NCI-H187 (cell line): ENCODE measurements around the gene PAM16.

Experiments
- DNase-seq, 2 experiments: peaks; one replicate each; lab custom pipeline; 2025; lab: John Stamatoyannopoulos, UW

PAM16 gene

DNA sequence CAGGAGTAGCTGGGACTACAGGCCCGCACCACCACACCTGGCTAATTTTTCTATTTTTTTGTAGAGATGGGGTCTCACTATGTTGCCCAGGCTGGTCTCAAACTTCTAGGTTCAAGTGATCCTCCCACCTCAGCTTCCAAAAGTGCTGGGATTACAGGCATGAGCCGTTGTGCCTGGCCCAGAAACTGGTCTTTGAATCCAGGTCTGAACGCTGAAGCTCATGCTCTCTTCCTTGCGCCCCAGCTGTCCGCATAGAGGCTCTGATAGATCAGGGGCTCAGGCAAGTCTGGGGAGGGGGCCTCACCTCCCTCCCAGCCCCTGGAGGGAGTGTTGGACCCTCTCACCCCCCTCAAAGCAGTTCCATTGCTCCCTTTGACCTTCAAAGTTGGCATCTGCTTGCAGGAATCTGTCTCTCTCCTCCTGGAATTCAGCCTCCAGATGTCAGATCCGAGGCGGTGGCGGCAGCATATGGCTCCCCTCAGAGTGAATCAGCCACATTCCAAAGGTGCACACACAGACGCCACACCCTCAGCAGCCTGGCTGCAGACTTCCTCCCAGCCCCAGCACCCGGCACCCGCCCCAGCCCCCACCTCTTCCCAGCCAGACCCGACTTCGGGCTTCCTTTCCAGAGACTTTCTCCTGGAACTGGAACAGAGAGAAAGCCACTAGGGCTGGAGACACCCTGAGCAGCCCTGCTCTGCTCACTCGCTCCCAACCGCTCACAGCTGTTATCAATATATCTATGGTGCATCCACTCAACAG is 52.2 kb downstream of the PAM16 start:
- DNase-seq: no peak

GRCh38 chr16:4297480-4297879 is 53.6 kb downstream of the PAM16 start:
- DNase-seq: no peak

DNA sequence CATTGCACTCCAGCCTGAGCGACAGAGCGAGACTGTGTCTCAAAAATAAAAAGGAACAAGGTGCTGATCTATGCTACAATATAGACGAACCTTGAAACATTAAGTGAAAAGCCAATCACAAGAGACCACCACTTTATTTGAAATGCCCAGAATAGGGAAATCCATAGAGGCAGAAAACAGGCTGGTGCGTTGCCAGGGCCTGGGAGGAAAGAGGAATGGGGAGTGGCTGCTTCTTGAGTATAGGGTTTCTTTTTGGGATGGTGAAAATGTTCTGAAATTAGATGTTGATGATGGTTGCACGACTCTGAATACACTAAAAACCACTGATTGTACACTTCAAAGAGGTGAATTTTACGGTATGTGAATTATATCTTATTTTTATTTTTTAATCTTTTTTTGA is 55.5 kb downstream of the PAM16 start:
- no peak for DNase-seq

- DNase-seq: peak; percentile 44 to 66
Observed at GRCh38 chr16:4293822-4294457, 57.2 kb downstream of the PAM16 start.

DNA sequence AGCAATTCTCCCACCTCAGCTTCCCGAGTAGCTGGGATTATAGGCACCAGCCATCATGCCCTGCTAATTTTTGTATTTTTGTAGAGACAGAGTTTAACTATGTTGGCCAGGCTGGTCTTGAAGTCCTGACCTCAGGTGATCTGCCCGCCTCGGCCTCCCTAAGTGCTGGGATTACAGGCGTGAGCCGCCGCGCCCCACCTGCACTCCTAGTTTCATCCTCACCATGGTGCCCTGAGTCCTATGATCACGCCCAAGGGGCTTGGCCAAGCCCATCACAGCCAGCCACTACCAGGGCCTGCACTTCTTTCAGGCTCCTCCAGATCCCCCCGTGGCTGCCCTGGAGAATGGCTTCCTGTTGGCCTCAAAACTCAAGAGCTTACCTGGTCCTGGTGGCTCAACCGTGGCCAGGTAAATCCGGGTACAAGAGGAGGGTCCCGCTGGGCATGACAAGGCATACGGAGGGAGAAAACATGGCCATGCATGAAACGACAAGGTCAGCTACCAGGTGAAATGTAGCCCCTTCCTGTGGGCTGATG is 57.9 kb downstream of the PAM16 start:
- DNase-seq: no peak

GRCh38 chr16:4291699-4292098 is 59.4 kb downstream of the PAM16 start:
- no peak for DNase-seq
